Endothelial cell of umbilical vein (primary cell): ENCODE measurements around the gene MRPL54. TPM values are rescaled to one million over a fixed set of nuclear protein-coding genes. Genes with fewer than 3 reads are reported as not detected.

Experiments
- Bru-seq: library from RNA; stranded (reverse); fragments of 400-500 nt; gene quantifications from one replicate; lab custom pipeline; 2021; lab: Mats Ljungman, UMichigan
- BruChase-seq, 2 experiments: library from RNA; stranded (reverse); fragments of 400-500 nt; gene quantifications; one replicate each; lab custom pipeline; 2021; lab: Mats Ljungman, UMichigan
- BruUV-seq: library from RNA; stranded (reverse); fragments of 400-500 nt; replicated peaks from 2 replicates; lab custom pipeline; 2021; lab: Mats Ljungman, UMichigan
- CTCF ChIA-PET: fragments of 300-600, 350-600 bp; sonication (Branson Sonifier 250); formaldehyde crosslinking; loops from one replicate; lab custom pipeline; 2021; ENCODE audit warnings: antibody characterized with exemption, inconsistent platforms; lab: Charles Lee
- POLR2A ChIA-PET: fragments of 300-600, 350-600 bp; sonication (Branson Sonifier 250); formaldehyde crosslinking; loops from one replicate; lab custom pipeline; 2021; ENCODE audit warnings: antibody characterized with exemption, inconsistent platforms; lab: Charles Lee
- DNase-seq: peaks from one replicate; pipeline ENCODE4 v3.0.0-alpha.2; 2011; ENCODE audit warnings: low read depth, low spot score
- FAIRE-seq: peaks from 2 replicates; lab custom pipeline; 2011; peaks lifted over from hg19 to GRCh38; lab: Jason Lieb, UNC
- H2AFZ ChIP-seq: 2 replicates; pipeline ENCODE4 v1.6.0; 2012; ENCODE audit warnings: low read depth, low read length, control low read depth, inconsistent platforms
- H3K27ac ChIP-seq: 2 replicates; pipeline ENCODE4 v1.5.1; 2011; ENCODE audit warnings: low read depth, mild to moderate bottlenecking, control low read depth, low read length, moderate library complexity; ENCODE audit not compliant: insufficient read depth
- H3K27me3 ChIP-seq, 2 experiments: 2 replicates each; pipeline versions ENCODE4 v1.6.0 to v1.6.1; 2011; ENCODE audit warnings: low read length in 2 of 2, mixed read lengths in 1 of 2; ENCODE audit not compliant: control insufficient read depth in 2 of 2, insufficient read depth in 2 of 2
- H3K36me3 ChIP-seq, 2 experiments: 2 replicates in 1 of 2; 3 replicates in 1 of 2; pipeline ENCODE4 v1.5.1; 2011; ENCODE audit warnings: low read length in 2 of 2, mild to moderate bottlenecking in 1 of 2, moderate library complexity in 1 of 2; ENCODE audit not compliant: control insufficient read depth in 2 of 2, insufficient read depth in 2 of 2; ENCODE audit errors: extremely low read depth in 1 of 2
- H3K4me1 ChIP-seq: 3 replicates; pipeline ENCODE4 v1.5.1; 2011; ENCODE audit warnings: mild to moderate bottlenecking, low read length; ENCODE audit not compliant: control insufficient read depth, insufficient read depth; ENCODE audit errors: extremely low read depth
- H3K4me2 ChIP-seq: 2 replicates; pipeline ENCODE4 v1.6.1; 2011; ENCODE audit warnings: low read length, control low read depth, mixed read lengths; ENCODE audit not compliant: insufficient read depth
- H3K4me3 ChIP-seq, 3 experiments: fragments of 200-600 bp in 1 of 3; sonication (generic), shearing (Covaris generic) in 1 of 3; replicated peaks in 1 of 3; 2 replicates each; pipeline ENCODE4 v1.5.1; 2011 to 2016; ENCODE audit warnings: control low read depth in 3 of 3, low read length in 3 of 3, mild to moderate bottlenecking in 2 of 3, inconsistent platforms in 1 of 3, low read depth in 1 of 3, moderate library complexity in 1 of 3; ENCODE audit not compliant: insufficient read depth in 1 of 3
- H3K79me2 ChIP-seq: 2 replicates; pipeline ENCODE4 v1.6.0; 2012; ENCODE audit warnings: low read length, inconsistent platforms; ENCODE audit not compliant: control insufficient read depth, insufficient read depth
- H3K9ac ChIP-seq: replicated peaks from 2 replicates; pipeline ENCODE3; 2011; ENCODE audit warnings: low read length, control low read depth; ENCODE audit not compliant: insufficient read depth; ENCODE audit errors: extremely low read depth
- H3K9me1 ChIP-seq: replicated peaks from 3 replicates; pipeline ENCODE4 v1.6.0; 2011; ENCODE audit warnings: mild to moderate bottlenecking, low read length; ENCODE audit not compliant: control insufficient read depth, insufficient read depth; ENCODE audit errors: extremely low read depth
- H3K9me3 ChIP-seq: replicated peaks from 2 replicates; pipeline ENCODE4 v1.5.1; 2012; ENCODE audit warnings: low read length, inconsistent platforms; ENCODE audit not compliant: control insufficient read depth, insufficient read depth
- H4K20me1 ChIP-seq: replicated peaks from 2 replicates; pipeline ENCODE3; 2011; ENCODE audit warnings: mild to moderate bottlenecking, low read length; ENCODE audit not compliant: control insufficient read depth, insufficient read depth; ENCODE audit errors: extremely low read depth
- FOS ChIP-seq: IDR thresholded peaks from 2 replicates; pipeline ENCODE4 v1.6.1; 2011; ENCODE audit warnings: mild to moderate bottlenecking, low read length, moderate library complexity, borderline replicate concordance; ENCODE audit not compliant: insufficient read depth
- MYC ChIP-seq: IDR thresholded peaks from one replicate; pipeline ENCODE4 v1.6.1; 2011; ENCODE audit warnings: mild to moderate bottlenecking, low read depth, low read length
- POLR2A ChIP-seq: IDR thresholded peaks from 2 replicates; pipeline ENCODE4 v1.6.1; 2012; ENCODE audit warnings: low read depth, mild to moderate bottlenecking, control low read depth, low read length
- POLR2AphosphoS5 ChIP-seq: IDR thresholded peaks from 2 replicates; pipeline ENCODE4 v1.6.1; 2012; ENCODE audit warnings: low read depth, mild to moderate bottlenecking, control low read depth, low read length, moderate library complexity; ENCODE audit not compliant: insufficient read depth
- dilution Hi-C: fragments of 300-500 bp; cut with MboI; formaldehyde crosslinking; loops from one replicate; pipeline ENCODE4 v1.15.0; 2019; ENCODE audit warnings: low sequenced_read_pairs; ENCODE audit not compliant: extremely low pct_ligation_motif_present
- intact Hi-C: fragments of 100-400 bp; cut with micrococcal nuclease; formaldehyde crosslinking; loops from one replicate; pipeline ENCODE4 v1.10.0; 2022
- long read RNA-seq: library from polyadenylated mRNA; stranded (forward); transcript quantifications from one replicate; pipeline ENCODE4 v2.0.0, GENCODE V29; 2021
- polyA minus RNA-seq, 3 experiments: library from RNA; depleted of rRNA, polyadenylated mRNA; stranded (reverse); fragments of >200 nt; gene quantifications; 1 replicate in 1 of 3; 2 replicates in 2 of 3; pipeline ENCODE4 v1.2.3, GENCODE V29; 2011
- polyA plus RNA-seq, 4 experiments: library from polyadenylated mRNA; depleted of rRNA in 3 of 4; stranded (reverse) in 3 of 4; unstranded in 1 of 4; fragments of >200 nt; gene quantifications; 2 replicates each; pipeline versions ENCODE4 v1.2.1 to v1.2.3, GENCODE V29; 2011 to 2012; ENCODE audit warnings: missing spikeins in 1 of 4
- total RNA-seq: library from RNA; stranded (reverse); gene quantifications from 2 replicates; pipeline ENCODE4 v1.2.3, GENCODE V29; 2021

Gene MRPL54
- 67.5 and 76.3 TPM in 2 replicates for total RNA-seq
- 80.2 and 93.1 TPM in 2 replicates for polyA plus RNA-seq
- polyA plus RNA-seq (2011; cell fraction: cytosol; rRNA removed) = 82.6 and 97.0 TPM in 2 replicates
- polyA plus RNA-seq (2011; cell fraction: nucleus; rRNA removed) = 29.7 and 32.2 TPM in 2 replicates
- 41.4 and 50.5 TPM in 2 replicates for polyA plus RNA-seq (2012)
- 7.5 and 9.7 TPM in 2 replicates for polyA minus RNA-seq
- polyA minus RNA-seq (2011; cell fraction: cytosol; rRNA and poly(A)+ RNA removed) = 15.9 TPM
- 4.9 and 5.5 TPM in 2 replicates for polyA minus RNA-seq (2011; cell fraction: nucleus; rRNA and poly(A)+ RNA removed)
- percentile 54 among the genes with signal in this experiment for Bru-seq, nascent RNA
- percentile 69 among the genes with signal in this experiment for BruChase-seq, experiment 1, labeled RNA remaining after a 6-hour chase
- percentile 50 among the genes with signal in this experiment for BruChase-seq, experiment 2, labeled RNA remaining after a 2-hour chase
- long read RNA-seq, transcript MRPL54-201 (3 exons, 626 nt) = major isoform, 106 of 106 reads
- long read RNA-seq, partial matches to known transcripts = 0 of 106 reads
- long read RNA-seq, other reads (novel, unspliced or antisense) = 0 of 106 reads

DNA sequence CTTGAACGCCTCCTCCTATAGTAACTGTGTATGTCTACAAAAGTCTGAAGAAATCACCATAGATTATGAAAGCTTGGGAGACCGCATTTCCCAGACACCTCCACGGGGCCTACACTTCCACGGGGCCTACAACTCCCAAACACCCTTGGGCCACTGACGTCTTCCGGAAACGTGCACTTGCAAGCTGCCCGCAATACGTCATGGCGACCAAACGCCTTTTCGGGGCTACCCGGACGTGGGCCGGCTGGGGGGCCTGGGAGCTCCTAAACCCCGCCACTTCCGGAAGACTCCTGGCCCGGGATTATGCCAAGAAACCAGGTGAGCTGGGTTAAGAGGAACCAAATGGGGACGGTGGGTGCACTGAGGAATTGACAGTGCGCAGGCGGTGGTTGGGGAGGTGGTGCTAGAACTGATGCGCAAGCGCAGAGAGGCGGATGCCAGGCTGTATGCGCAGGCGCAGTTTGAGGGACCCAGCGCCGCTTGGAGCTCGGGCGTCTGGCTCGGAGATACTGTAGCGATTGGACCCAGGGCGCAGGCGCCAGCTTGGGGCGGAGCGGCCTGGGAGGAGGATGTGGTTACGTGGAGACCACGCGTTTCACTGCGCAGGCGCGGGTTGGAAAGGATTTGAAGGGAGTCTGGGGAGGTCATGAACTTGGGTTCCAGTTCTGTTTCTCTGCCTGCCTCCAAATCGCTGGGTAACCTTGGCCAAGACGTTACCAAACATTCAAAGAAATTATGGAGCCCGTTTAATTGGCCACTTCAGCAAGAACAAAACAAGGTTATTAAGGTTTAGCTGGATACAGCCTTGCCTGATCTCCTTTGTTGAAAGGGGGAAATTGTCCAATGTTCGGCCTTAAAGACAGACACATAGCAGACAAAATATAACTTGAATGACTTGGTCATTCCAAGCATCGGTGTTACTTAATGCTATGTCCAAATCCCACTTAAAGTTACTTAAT lies at the start of gene MRPL54:
TSS of gene MRPL54 (plus strand) at position 182 of the 959 bp plus-strand sequence. CDS start at position 201, 19 bp downstream.
- peak; percentile 100 for DNase-seq
- Histone ChIP-seq H3K9ac (peak within 1 kb of the TSS; percentile 95), H3K4me2 (peak within 1 kb of the TSS; percentile 83), H3K9me3 (no peaks in the 10 kb centered on the region), H3K36me3 (peaks cover 2 to 13% of the 10 kb centered on the region in 2 experiments), H3K4me3 (peak within 1 kb of the TSS; percentile 64 to 93 (median 83)), H2AFZ (peak within 1 kb of the TSS; percentile 99), H3K27ac (peak within 1 kb of the TSS; percentile 92), H3K27me3 (no peaks in the 10 kb centered on the region), H3K9me1 (no peaks in the 10 kb centered on the region), H4K20me1 (no peaks in the 10 kb centered on the region), H3K4me1 (peaks cover 14% of the 10 kb centered on the region), H3K79me2 (peaks cover 23% of the 10 kb centered on the region)
- FAIRE-seq = peak; percentile 98
- CTCF ChIA-PET = interaction anchor here (0.7 to 3.6 kb wide), 3 partner anchors 8 to 225 kb away, joined by 3 to 19 read pairs (median 3); no protein-coding TSS in a partner anchor
- BruUV-seq = TSS peak; percentile 80
- TF ChIP-seq MYC (peak; percentile 46), FOS (no peak), POLR2A (peak; percentile 74), POLR2AphosphoS5 (peak; percentile 88)
- intact Hi-C loops (loop anchor here (2.0 kb wide), 1 partner anchor 206 kb away; no protein-coding TSS in a partner anchor), dilution Hi-C loops (no loop called here)
- POLR2A ChIA-PET = interaction anchor here (0.6 to 1.3 kb wide), 2 partner anchors 65 to 223 kb away, joined by 3 read pairs; partner anchors contain the start of gene EEF2
